K562 (cell line): ENCODE data around the gene CYTH1. TPM values are rescaled to one million over a fixed set of nuclear protein-coding genes. Genes with fewer than 3 reads are reported as not detected.

Experiments used
- ATAC-seq: fragments of 200-7000 bp; cut with Tn5 transposase; 3 replicates; pipeline ENCODE4 v1.9.1; 2020; ENCODE audit warnings: moderate library complexity
- BruUV-seq: library from RNA; stranded (reverse); fragments of 400-500 nt; replicated peaks from 2 replicates; lab custom pipeline; 2021; lab: Mats Ljungman, UMichigan
- CTCF ChIA-PET: fragments of 300-600 bp; formaldehyde crosslinking; extraction: SDS; loops from one replicate; lab custom pipeline; 2021; ENCODE audit warnings: low intra/inter-chr PET ratio; lab: Yijun Ruan, JAX
- POLR2A ChIA-PET: fragments of 300-600, 350-650 bp; sonication (Branson Sonifier 250); formaldehyde crosslinking; extraction: SDS; loops from one replicate; lab custom pipeline; 2021; ENCODE audit warnings: antibody characterized with exemption, inconsistent platforms; lab: Yijun Ruan, JAX
- DNase-seq, 4 experiments: peaks; one replicate each; pipeline versions ENCODE4 v3.0.0 to v3.0.0-alpha.2; 2011 to 2018; ENCODE audit warnings: low spot score in 3 of 4, mixed read lengths in 3 of 4; ENCODE audit errors: extremely low read depth in 1 of 4
- FAIRE-seq: peaks from 2 replicates; lab custom pipeline; 2011; peaks lifted over from hg19 to GRCh38; lab: Jason Lieb, UNC
- H2AFZ ChIP-seq: 2 replicates; pipeline ENCODE4 v1.6.0; 2011; ENCODE audit warnings: low read depth, low read length, control low read depth, inconsistent platforms
- H3K27ac ChIP-seq: fragments of 200-600 bp; 3 replicates; pipeline ENCODE4 v1.8.0; 2011; ENCODE audit warnings: low read depth, mild to moderate bottlenecking, control low read depth, inconsistent platforms, low read length, moderate library complexity, mixed read lengths; ENCODE audit errors: extremely low read depth
- H3K27me3 ChIP-seq, 2 experiments: fragments of 300-600 bp in 1 of 2; 2 replicates in 1 of 2; 3 replicates in 1 of 2; pipeline versions ENCODE4 v1.6.0 to v1.8.0; 2011; ENCODE audit warnings: inconsistent platforms in 2 of 2, low read length in 2 of 2, mild to moderate bottlenecking in 1 of 2, mixed read lengths in 1 of 2, moderate library complexity in 1 of 2; ENCODE audit not compliant: control insufficient read depth in 2 of 2, insufficient read depth in 2 of 2
- H3K36me3 ChIP-seq: fragments of 300-600 bp; 3 replicates; pipeline ENCODE4 v1.8.0; 2011; ENCODE audit warnings: mild to moderate bottlenecking, low read length, inconsistent platforms; ENCODE audit not compliant: control insufficient read depth, insufficient read depth
- H3K4me1 ChIP-seq, 2 experiments: fragments of 200-600 bp in 1 of 2; replicated peaks in 1 of 2; 2 replicates in 1 of 2; 3 replicates in 1 of 2; pipeline versions ENCODE4 v1.5.1 to v1.8.0; 2011; ENCODE audit warnings: inconsistent platforms in 2 of 2, low read length in 2 of 2, mild to moderate bottlenecking in 1 of 2, mixed read lengths in 1 of 2, moderate library complexity in 1 of 2; ENCODE audit not compliant: control insufficient read depth in 2 of 2, insufficient read depth in 2 of 2
- H3K4me2 ChIP-seq: 2 replicates; pipeline ENCODE4 v1.6.1; 2011; ENCODE audit warnings: low read length, control low read depth, inconsistent platforms, mixed read lengths; ENCODE audit not compliant: insufficient read depth
- H3K4me3 ChIP-seq: fragments of 200-600 bp; sonication (generic), shearing (Covaris generic); 2 replicates; pipeline ENCODE4 v1.5.1; 2016; ENCODE audit warnings: control low read depth, inconsistent platforms
- H3K79me2 ChIP-seq: fragments of 200-600 bp; 3 replicates; pipeline ENCODE4 v1.8.0; 2011; ENCODE audit warnings: low read length, inconsistent platforms; ENCODE audit not compliant: control insufficient read depth, insufficient read depth
- H3K9ac ChIP-seq, 2 experiments: 2 replicates each; pipeline versions ENCODE4 v1.6.0 to v1.6.1; 2011; ENCODE audit warnings: low read depth in 2 of 2, low read length in 2 of 2, control low read depth in 1 of 2, inconsistent platforms in 1 of 2, mild to moderate bottlenecking in 1 of 2, mixed read lengths in 1 of 2; ENCODE audit not compliant: insufficient read depth in 1 of 2
- H3K9me1 ChIP-seq: one replicate; pipeline ENCODE4 v1.6.0; 2011; ENCODE audit warnings: inconsistent platforms, mild to moderate bottlenecking, low read length, moderate library complexity; ENCODE audit not compliant: control insufficient read depth, insufficient read depth
- H3K9me3 ChIP-seq: replicated peaks from 2 replicates; pipeline ENCODE4 v1.5.1; 2011; ENCODE audit warnings: low read depth, low read length, inconsistent platforms; ENCODE audit not compliant: control insufficient read depth, insufficient read depth
- H4K20me1 ChIP-seq: replicated peaks from 2 replicates; pipeline ENCODE4 v1.6.1; 2011; ENCODE audit warnings: low read length, inconsistent platforms, mixed read lengths; ENCODE audit not compliant: control insufficient read depth, insufficient read depth
- ATF7 ChIP-seq: fragments of 450-650 bp; IDR thresholded peaks from 2 replicates; pipeline ENCODE4 v1.7.1; 2014; ENCODE audit warnings: mild to moderate bottlenecking, moderate library complexity
- CHD1 ChIP-seq: fragments of 200-600 bp; sonication (generic); IDR thresholded peaks from one replicate; pipeline ENCODE4 v1.6.1; 2012; ENCODE audit warnings: mild to moderate bottlenecking, moderate library complexity, low read length, inconsistent platforms
- CREM ChIP-seq: IDR thresholded peaks from 2 replicates; pipeline ENCODE4 v1.6.1; 2014; ENCODE audit warnings: antibody characterized with exemption, low read depth
- JUN ChIP-seq, 2 experiments: sonication (generic) in 1 of 2; formaldehyde crosslinking in 1 of 2; IDR thresholded peaks; 2 replicates each; pipeline versions ENCODE4 v1.6.1 to v1.8.0; 2012 to 2022; ENCODE audit warnings: borderline replicate concordance in 2 of 2, mild to moderate bottlenecking in 2 of 2, improper control_type of control experiment in 1 of 2, low read depth in 1 of 2, low read length in 1 of 2, missing genetic modification reagents in 1 of 2
- JUND ChIP-seq, 2 experiments: IDR thresholded peaks; 2 replicates in 1 of 2; 3 replicates in 1 of 2; pipeline ENCODE4 v1.6.1; 2011; ENCODE audit warnings: borderline replicate concordance in 2 of 2, low read depth in 2 of 2, low read length in 2 of 2, improper control_type of control experiment in 1 of 2, missing biosample characterization in 1 of 2, missing genetic modification characterization in 1 of 2, missing genetic modification reagents in 1 of 2
- NFE2L1 ChIP-seq: fragments of 450-650 bp; IDR thresholded peaks from 2 replicates; pipeline ENCODE4 v1.6.1; 2016; ENCODE audit warnings: missing genetic modification characterization, low read depth, mild to moderate bottlenecking, missing compliant biosample characterization, moderate library complexity, borderline replicate concordance
- ZNF274 ChIP-seq: IDR thresholded peaks from 2 replicates; pipeline ENCODE4 v1.6.1; 2011; ENCODE audit warnings: low read depth, mild to moderate bottlenecking, low read length, moderate library complexity, borderline replicate concordance
- WGBS: fragments of 100-300 bp; shearing (Covaris generic); methylation state at CpG from one replicate; pipeline ENCODE4 v1.1.6; 2016; ENCODE audit warnings: low coverage, mixed read lengths; ENCODE audit not compliant: insufficient coverage; ENCODE audit errors: missing lambda C conversion rate; 5-methylcytosine and 5-hydroxymethylcytosine counted together
- in situ Hi-C: fragments of 300-500 bp; cut with MboI; formaldehyde crosslinking; loops from 4 replicates; pipeline ENCODE4 v1.15.0; 2018; ENCODE audit warnings: inconsistent platforms, mixed read lengths
- intact Hi-C: fragments of 100-400 bp; cut with micrococcal nuclease; formaldehyde crosslinking; loops from 2 replicates; pipeline ENCODE4 v1.14.2; 2022
- polyA plus RNA-seq, 8 experiments: library from polyadenylated mRNA; depleted of rRNA in 4 of 8; stranded (reverse) in 5 of 8; unstranded in 3 of 8; fragments of >200 nt; fragmentation: Nextera tagmentation in 2 of 8; fragmentation: Illumina TruSeq in 1 of 8; extraction: Ambion mirVana in 2 of 8; extraction: Trizol in 1 of 8; gene quantifications; 2 replicates each; pipeline versions ENCODE4 v1.2.1 to v1.2.3, GENCODE V29; 2011 to 2014; ENCODE audit warnings: inconsistent platforms in 1 of 8, missing spikeins in 1 of 8
- total RNA-seq, 7 experiments: library from RNA; depleted of rRNA in 6 of 7; stranded (reverse); fragments of >200 nt in 6 of 7; fragmentation: Illumina TruSeq in 2 of 7; extraction: Trizol in 2 of 7; gene quantifications; 2 replicates each; pipeline versions ENCODE4 v1.2.1 to v1.2.3, GENCODE V29; 2011 to 2021; ENCODE audit warnings: low replicate concordance in 1 of 7
- TF ChIP-seq, protein P1 (sequence below), 2 experiments: fragments of 450-650 bp; conservative IDR thresholded peaks; 2 replicates each; pipeline ENCODE4 v1.6.1; 2017; ENCODE audit warnings: mild to moderate bottlenecking in 2 of 2, moderate library complexity in 2 of 2
- TF ChIP-seq, protein P2 (sequence below), 2 experiments: fragments of 450-650 bp in 1 of 2; sonication (generic) in 1 of 2; formaldehyde crosslinking in 1 of 2; IDR thresholded peaks in 1 of 2; conservative IDR thresholded peaks in 1 of 2; 2 replicates each; pipeline versions ENCODE4 v1.6.1 to v1.8.1; 2016 to 2023; ENCODE audit warnings: mild to moderate bottlenecking in 2 of 2, moderate library complexity in 2 of 2, inconsistent platforms in 1 of 2, missing genetic modification reagents in 1 of 2
- TF ChIP-seq, protein P3 (sequence below): sonication (generic); formaldehyde crosslinking; IDR thresholded peaks from 2 replicates; pipeline ENCODE4 v1.9.0; 2022; ENCODE audit warnings: mild to moderate bottlenecking, missing genetic modification reagents

CYTH1 gene
- total and polyA plus RNA-seq, 9 of the 15 experiments (the other 6 are each of a cell fraction or from before 2014, with no cell fraction given): 0.52 to 27.7 (median 16.8) TPM

DNA sequence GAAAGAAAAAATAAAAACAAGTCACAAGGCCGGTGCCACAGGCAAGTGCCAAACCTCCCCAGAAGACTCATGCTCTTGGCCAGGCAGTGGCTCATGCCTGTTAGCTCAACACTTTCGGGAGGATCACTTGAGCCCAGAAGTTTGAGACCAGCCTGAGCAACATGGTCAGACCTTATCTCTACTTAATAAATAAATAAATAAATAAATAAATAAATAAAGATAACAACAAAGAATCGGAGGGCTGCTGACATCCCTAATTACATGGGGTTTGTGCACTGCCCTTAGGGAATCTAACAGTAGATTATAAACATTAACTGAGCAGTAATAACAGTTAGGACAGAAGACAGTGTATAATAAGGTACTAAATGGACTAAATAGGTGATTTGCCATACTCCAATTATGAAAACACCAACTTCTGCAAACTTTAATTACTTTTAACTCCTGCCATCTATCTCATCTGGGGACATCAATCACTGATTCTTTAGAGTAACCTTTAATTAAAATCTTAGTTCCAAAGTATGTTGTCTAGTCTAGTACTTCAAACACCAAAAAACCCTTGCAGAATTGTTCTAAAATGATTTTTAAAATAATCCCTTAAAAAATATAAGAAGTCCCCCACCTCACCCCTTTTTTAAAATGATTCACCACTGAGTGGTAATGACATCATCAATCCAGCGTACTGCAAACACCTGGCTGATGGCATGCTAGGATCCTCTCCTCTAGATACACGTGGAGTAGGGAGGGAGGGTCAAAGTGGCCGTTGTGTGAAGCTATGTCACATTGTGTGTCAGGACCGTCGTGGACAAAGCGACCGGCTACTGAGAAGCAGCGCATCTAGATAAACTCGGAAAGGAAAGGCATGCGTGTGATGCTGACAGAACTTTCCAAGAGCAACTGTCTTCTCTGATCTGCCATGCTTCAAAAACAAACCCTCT, 28.5 kb downstream of the CYTH1 start:
- no peaks in the 10 kb centered on the region for H3K9me1 ChIP-seq
- WGBS: 55% methylated on average over 13 of the region's 13 CpGs
- no peak overlapping the region for H3K27ac ChIP-seq
- H4K20me1 ChIP-seq: peaks cover 9% of the 10 kb centered on the region; the same call in 1 of the 2 replicates
- no peak overlapping the region for H3K4me3 ChIP-seq
- no peaks in the 10 kb centered on the region for H3K9me3 ChIP-seq
- in situ Hi-C loops: no loop called here
- POLR2A ChIA-PET: interaction anchor here (1.1 kb wide), 1 partner anchor 31 kb away, joined by 3 read pairs; no protein-coding TSS in a partner anchor
- H3K27me3 ChIP-seq: no peaks in the 10 kb centered on the region
- ATAC-seq: no peak
- FAIRE-seq: peak; percentile 42
- CTCF ChIA-PET: no interaction called here
- DNase-seq: peak in 2 of 4 experiments; percentile 16 to 23
- H3K36me3 ChIP-seq: no peaks in the 10 kb centered on the region
- H3K79me2 ChIP-seq: peaks cover 51% of the 10 kb centered on the region
- TF ChIP-seq CHD1 (no peak), JUN (IDR thresholded peaks at IDR 0.05; ENCODE audit: borderline replicate concordance, low read depth, low read length) (peak; percentile 46), JUN (CRISPR knock-in tag; IDR thresholded peaks at IDR 0.05; ENCODE audit: borderline replicate concordance) (no peak), ATF7 (peak; percentile 78; the same call in 1 of the 2 replicates), NFE2L1 (tag) (no peak), ZNF274 (no peak), JUND (IDR thresholded peaks at IDR 0.05; ENCODE audit: borderline replicate concordance, low read depth, low read length) (peak; percentile 36; the same call in 1 of the 2 replicates), JUND (tag; IDR thresholded peaks at IDR 0.05; ENCODE audit: borderline replicate concordance, low read depth, low read length) (peak; percentile 47; the same call in 1 of the 3 replicates), CREM (0 out of 2 replicates have a peak, but pooled peaks have one; percentile 8)
- TF ChIP-seq, protein P1, sequence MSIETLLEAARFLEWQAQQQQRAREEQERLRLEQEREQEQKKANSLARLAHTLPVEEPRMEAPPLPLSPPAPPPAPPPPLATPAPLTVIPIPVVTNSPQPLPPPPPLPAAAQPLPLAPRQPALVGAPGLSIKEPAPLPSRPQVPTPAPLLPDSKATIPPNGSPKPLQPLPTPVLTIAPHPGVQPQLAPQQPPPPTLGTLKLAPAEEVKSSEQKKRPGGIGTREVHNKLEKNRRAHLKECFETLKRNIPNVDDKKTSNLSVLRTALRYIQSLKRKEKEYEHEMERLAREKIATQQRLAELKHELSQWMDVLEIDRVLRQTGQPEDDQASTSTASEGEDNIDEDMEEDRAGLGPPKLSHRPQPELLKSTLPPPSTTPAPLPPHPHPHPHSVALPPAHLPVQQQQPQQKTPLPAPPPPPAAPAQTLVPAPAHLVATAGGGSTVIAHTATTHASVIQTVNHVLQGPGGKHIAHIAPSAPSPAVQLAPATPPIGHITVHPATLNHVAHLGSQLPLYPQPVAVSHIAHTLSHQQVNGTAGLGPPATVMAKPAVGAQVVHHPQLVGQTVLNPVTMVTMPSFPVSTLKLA (conservative IDR thresholded peaks at IDR 0.05): 0 out of 4 replicates have a peak, but pooled peaks of 1 of the 2 experiments have one; percentile 22
- TF ChIP-seq, protein P2, sequence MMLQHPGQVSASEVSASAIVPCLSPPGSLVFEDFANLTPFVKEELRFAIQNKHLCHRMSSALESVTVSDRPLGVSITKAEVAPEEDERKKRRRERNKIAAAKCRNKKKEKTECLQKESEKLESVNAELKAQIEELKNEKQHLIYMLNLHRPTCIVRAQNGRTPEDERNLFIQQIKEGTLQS (IDR thresholded peaks at IDR 0.05): peak; percentile 92
- TF ChIP-seq, protein P2 (CRISPR knock-in tag; conservative IDR thresholded peaks at IDR 0.05): no peak
- TF ChIP-seq, protein P3, sequence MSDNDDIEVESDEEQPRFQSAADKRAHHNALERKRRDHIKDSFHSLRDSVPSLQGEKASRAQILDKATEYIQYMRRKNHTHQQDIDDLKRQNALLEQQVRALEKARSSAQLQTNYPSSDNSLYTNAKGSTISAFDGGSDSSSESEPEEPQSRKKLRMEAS (CRISPR knock-in tag): peak; percentile 62
- no peak overlapping the region for H2AFZ ChIP-seq
- no TSS peak for BruUV-seq
- H3K9ac ChIP-seq: no peak overlapping the region
- no peak overlapping the region for H3K4me2 ChIP-seq
- peaks cover 12 to 15% of the 10 kb centered on the region in 2 experiments; a peak in 4 of 5 replicates for H3K4me1 ChIP-seq
- intact Hi-C loops: no loop called here
